ENCODE measurements around the gene APP.

DNA sequence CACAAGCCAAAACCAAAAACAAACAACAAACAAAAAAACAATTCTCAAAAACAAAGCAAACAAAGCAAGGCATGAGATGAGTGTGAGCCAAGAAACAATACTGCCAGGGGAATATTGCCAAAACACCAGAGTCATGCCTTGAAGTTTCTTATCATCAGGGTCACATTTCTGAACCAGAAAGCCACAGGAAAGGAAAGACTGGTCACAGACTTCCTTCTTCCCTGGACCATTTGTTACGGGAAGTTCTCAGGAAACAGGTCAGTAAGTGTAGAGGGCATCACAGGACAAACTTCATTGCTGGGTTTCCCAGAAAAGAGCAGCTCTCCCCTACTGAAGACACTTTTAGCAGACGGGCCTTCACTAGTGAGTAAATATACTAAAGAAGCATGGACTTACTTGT is 244.6 kb downstream of the APP start:
- TF ChIP-seq CTCF (conservative IDR thresholded peaks at IDR 0.05; ENCODE audit: low read depth, low read length) (no peak), EZH2phosphoT487 (IDR thresholded peaks at IDR 0.05; ENCODE audit: borderline replicate concordance, low read length) (no peak)

All from PC-3 (cell line).